Measurements from ENCODE around the gene DSCAML1. TPM values are rescaled to one million over a fixed set of nuclear protein-coding genes. Genes with fewer than 3 reads are reported as not detected.

The DSCAML1 gene
- total RNA-seq, 1 experiment from 2014 or later = 0.90 TPM

DNA sequence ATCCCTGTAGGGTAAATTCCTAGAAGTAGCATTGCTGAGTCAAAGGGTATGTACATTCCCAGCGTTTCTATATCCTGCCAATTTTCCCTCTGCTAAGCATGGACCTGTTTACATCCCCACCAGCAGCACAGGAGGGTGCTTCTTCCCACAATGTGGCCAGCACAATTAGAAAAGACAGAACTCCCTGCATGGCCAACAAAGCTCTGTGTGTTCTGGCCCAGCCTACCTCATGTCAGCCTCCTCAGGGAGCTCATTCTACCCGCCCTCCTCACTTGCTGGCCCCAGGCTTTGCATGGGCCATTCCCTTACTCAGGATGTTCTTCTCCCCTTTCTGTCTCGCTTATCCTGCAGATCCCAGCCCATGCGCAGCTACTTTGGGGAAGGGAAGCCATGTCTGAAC lies 186.1 kb downstream of the DSCAML1 start (continued):
- TF ChIP-seq, protein P1, sequence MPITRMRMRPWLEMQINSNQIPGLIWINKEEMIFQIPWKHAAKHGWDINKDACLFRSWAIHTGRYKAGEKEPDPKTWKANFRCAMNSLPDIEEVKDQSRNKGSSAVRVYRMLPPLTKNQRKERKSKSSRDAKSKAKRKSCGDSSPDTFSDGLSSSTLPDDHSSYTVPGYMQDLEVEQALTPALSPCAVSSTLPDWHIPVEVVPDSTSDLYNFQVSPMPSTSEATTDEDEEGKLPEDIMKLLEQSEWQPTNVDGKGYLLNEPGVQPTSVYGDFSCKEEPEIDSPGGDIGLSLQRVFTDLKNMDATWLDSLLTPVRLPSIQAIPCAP (CRISPR knock-in tag; IDR thresholded peaks at IDR 0.05) = no peak
- no peak for TF ChIP-seq EMX1 (CRISPR knock-in tag; IDR thresholded peaks at IDR 0.05)
- no peak for TF ChIP-seq GTF2I (CRISPR knock-in tag; conservative IDR thresholded peaks at IDR 0.05)

DNA sequence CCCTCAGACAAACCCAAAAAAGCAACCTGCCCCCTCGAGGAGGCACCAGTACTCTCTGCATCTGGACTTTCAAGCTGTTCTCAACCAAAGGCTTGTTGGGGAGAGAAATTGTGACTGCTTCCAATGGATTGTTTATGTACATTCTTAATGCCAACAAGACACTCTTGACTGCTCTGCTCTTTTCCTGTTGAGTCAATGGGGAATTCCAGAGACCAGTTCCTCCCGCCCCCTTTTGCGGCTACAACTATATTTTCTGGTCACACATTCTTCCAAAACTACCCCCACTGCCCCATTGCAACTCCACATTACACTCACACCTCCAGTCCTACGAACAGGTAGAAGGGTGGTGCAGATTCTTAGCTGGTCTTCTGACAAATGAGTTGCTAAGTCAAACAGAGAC lies 187.0 kb downstream of the DSCAML1 start:
- H3K36me3 Mint-ChIP-seq = no peaks in the 10 kb centered on the region
- ATAC-seq = no peak
- no peak overlapping the region for H3K27ac Mint-ChIP-seq
- POLR2A ChIA-PET = no interaction called here
- peaks cover 11% of the 10 kb centered on the region for H3K27me3 Mint-ChIP-seq (ENCODE audit: low read depth)
- CTCF ChIA-PET = interaction anchor here (1.7 kb wide), 1 partner anchor 184 kb away, joined by 4 read pairs; no protein-coding TSS in a partner anchor
- DNase-seq (ENCODE audit: low spot score) = no peak
- TF ChIP-seq, protein P2, sequence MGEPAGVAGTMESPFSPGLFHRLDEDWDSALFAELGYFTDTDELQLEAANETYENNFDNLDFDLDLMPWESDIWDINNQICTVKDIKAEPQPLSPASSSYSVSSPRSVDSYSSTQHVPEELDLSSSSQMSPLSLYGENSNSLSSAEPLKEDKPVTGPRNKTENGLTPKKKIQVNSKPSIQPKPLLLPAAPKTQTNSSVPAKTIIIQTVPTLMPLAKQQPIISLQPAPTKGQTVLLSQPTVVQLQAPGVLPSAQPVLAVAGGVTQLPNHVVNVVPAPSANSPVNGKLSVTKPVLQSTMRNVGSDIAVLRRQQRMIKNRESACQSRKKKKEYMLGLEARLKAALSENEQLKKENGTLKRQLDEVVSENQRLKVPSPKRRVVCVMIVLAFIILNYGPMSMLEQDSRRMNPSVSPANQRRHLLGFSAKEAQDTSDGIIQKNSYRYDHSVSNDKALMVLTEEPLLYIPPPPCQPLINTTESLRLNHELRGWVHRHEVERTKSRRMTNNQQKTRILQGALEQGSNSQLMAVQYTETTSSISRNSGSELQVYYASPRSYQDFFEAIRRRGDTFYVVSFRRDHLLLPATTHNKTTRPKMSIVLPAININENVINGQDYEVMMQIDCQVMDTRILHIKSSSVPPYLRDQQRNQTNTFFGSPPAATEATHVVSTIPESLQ (CRISPR knock-in tag; IDR thresholded peaks at IDR 0.05) = no peak
- TF ChIP-seq RORB (CRISPR knock-in tag; IDR thresholded peaks at IDR 0.05) = no peak
- no peak for TF ChIP-seq E2F1 (CRISPR knock-in tag; IDR thresholded peaks at IDR 0.05)
- no peak for TF ChIP-seq PREB (CRISPR knock-in tag; IDR thresholded peaks at IDR 0.05; ENCODE audit: borderline replicate concordance)
- no peak for TF ChIP-seq CREB1 (CRISPR knock-in tag; IDR thresholded peaks at IDR 0.05)
- TF ChIP-seq MAX (CRISPR knock-in tag; IDR thresholded peaks at IDR 0.05) = no peak
- no peak for TF ChIP-seq SOX15 (CRISPR knock-in tag; IDR thresholded peaks at IDR 0.05)
- no peak for TF ChIP-seq NFATC4 (CRISPR knock-in tag; IDR thresholded peaks at IDR 0.05)
- no peak for TF ChIP-seq ZNF396 (CRISPR knock-in tag; IDR thresholded peaks at IDR 0.05; ENCODE audit: borderline replicate concordance)
- no peak for TF ChIP-seq NR1H2 (CRISPR knock-in tag; IDR thresholded peaks at IDR 0.05)
- TF ChIP-seq FOXP4 (CRISPR knock-in tag; IDR thresholded peaks at IDR 0.05) = no peak
- H3K4me1 Mint-ChIP-seq = peaks cover 48% of the 10 kb centered on the region
- no peaks in the 10 kb centered on the region for H3K9me3 Mint-ChIP-seq
- H3K4me3 Mint-ChIP-seq = no peak overlapping the region

DNA sequence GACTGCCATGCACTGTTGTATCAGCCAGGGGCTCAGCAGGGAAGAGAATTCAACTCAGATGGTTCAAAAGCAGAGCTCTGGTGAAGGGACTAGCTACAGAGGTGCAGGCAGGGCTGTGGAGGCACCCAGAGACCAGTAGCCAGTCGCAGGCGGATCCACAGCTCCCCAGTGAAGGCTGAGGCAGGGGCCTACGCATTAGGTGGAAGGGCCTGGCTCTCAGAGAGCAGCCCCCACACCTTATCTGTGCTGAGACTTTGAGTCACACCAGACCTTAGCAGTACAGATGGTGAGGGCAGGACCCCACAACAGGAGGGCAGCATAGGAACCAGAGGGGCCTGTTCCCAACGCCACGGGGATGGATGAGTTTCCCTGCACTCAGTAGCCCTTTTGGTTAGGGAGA lies 189.6 kb downstream of the DSCAML1 start:
- Mint-ChIP-seq H3K27ac (no peak overlapping the region), H3K36me3 (no peaks in the 10 kb centered on the region), H3K4me3 (no peak overlapping the region), H3K27me3 (ENCODE audit: low read depth) (peaks cover 11% of the 10 kb centered on the region), H3K4me1 (peaks cover 32% of the 10 kb centered on the region), H3K9me3 (no peaks in the 10 kb centered on the region)
- DNase-seq (ENCODE audit: low spot score) (no peak), ATAC-seq (no peak)
- ChIA-PET CTCF (interaction anchor here (0.5 to 1.4 kb wide), 3 partner anchors 11 to 899 kb away, joined by 3 to 5 read pairs (median 4); no protein-coding TSS in a partner anchor), POLR2A (interaction anchor here (1.0 kb wide), 1 partner anchor 16 kb away, joined by 3 read pairs; no protein-coding TSS in a partner anchor)
- TF ChIP-seq NFATC4 (CRISPR knock-in tag; IDR thresholded peaks at IDR 0.05) = no peak
